HL-60/S4 treated with retinoic acid at 250 ng/mL for 4 days and 3 days (cell line): ENCODE measurements around the gene STRADA.

Source experiments
- in situ Hi-C: fragments of 300-500 bp; cut with MboI; formaldehyde crosslinking; loops from 2 replicates; pipeline ENCODE4 v1.7.0; 2022; ENCODE audit warnings: low sequenced_read_pairs

STRADA gene

GRCh38 chr17:63741408-63742173 lies at the start of gene STRADA:
Gene STRADA, minus strand, starts transcription at chr17:63741799. Its CDS starts 13,430 bp downstream, at chr17:63728369.
- in situ Hi-C loops = no loop called here

- in situ Hi-C loops = no loop called here
Measured at GRCh38 chr17:63790057-63790456, 48.5 kb upstream of the STRADA start.

- in situ Hi-C loops = no loop called here
Measured at GRCh38 chr17:63786971-63787711, 45.5 kb upstream of the STRADA start.

DNA sequence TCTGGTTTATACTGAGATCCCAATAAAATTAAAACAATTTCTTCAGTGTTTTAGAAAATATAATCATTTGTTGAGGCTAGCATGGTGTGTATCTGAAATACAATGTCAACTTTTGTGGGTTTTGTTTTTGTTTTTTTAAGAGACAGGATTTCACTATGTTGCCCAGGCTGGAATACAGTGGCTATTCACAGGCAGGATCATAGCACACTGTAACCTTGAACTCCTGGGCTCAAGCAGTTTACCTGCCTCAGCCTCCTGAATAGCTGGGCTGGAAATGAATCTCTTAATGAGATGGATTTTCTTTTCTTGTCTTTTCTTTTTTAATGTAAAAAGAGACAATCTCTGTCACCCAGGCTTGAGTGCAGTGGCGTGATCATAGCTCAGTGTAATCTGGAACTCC lies 44.5 kb upstream of the STRADA start:
- in situ Hi-C loops = no loop called here

- in situ Hi-C loops = no loop called here
Measured at GRCh38 chr17:63785556-63785955, 44.0 kb upstream of the STRADA start.

GRCh38 chr17:63783522-63783921 lies 41.9 kb upstream of the STRADA start:
- in situ Hi-C loops = no loop called here

GRCh38 chr17:63780928-63781327 lies 39.3 kb upstream of the STRADA start:
- in situ Hi-C loops = no loop called here

DNA sequence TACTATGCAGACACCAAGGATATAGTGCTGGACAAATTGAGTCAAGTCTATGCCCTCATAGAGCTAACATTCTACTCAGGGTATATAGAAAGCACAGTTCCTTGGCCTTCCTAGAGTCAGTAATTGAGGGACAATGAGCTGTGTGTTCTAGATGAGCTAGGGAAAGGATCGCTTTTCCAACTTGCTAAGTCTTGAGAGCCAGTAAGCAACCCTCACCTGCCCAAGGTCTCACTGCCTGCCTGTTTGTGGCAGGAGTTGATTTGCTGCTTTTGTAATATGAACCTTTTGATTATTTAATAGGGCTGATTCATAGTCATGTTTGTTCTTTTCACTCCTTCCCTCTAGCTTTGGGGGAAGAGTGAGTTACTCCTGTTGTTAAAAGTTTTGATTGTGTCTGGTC lies 38.9 kb upstream of the STRADA start:
- in situ Hi-C loops = no loop called here

- in situ Hi-C loops = no loop called here
Measured at GRCh38 chr17:63775420-63775819, 33.8 kb upstream of the STRADA start.

DNA sequence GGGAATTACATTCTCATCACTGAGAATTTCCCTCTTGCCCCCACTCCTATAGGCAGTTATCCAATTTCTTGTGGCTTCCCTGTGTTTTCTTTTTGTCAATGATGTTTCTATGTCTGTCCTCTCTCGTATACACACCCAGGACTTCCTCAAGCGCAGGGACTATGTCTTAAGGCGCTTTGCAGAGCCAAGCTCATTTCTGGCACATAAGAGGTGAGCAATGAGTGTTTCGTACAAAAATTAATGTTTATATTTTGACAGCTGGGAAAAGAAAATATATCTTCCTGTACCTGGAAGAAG lies 33.3 kb upstream of the STRADA start:
- in situ Hi-C loops = no loop called here

- in situ Hi-C loops = no loop called here
Measured at GRCh38 chr17:63774141-63774968, 32.8 kb upstream of the STRADA start, which contains the start of gene DDX42. Gene DDX42, plus strand, starts transcription at chr17:63774170. Its CDS starts 12,880 bp downstream, at chr17:63787050.

- in situ Hi-C loops = no loop called here
Measured at GRCh38 chr17:63773272-63774140, 31.9 kb upstream of the STRADA start, which contains the start of gene CCDC47. Gene CCDC47, minus strand, starts transcription at chr17:63773597. Its CDS starts 7,422 bp downstream, at chr17:63766175.

- in situ Hi-C loops = no loop called here
Measured at GRCh38 chr17:63772801-63773271, 31.2 kb upstream of the STRADA start.

- in situ Hi-C loops = no loop called here
Measured at GRCh38 chr17:63768433-63768832, 26.8 kb upstream of the STRADA start.

GRCh38 chr17:63766754-63767153 lies 25.2 kb upstream of the STRADA start:
- in situ Hi-C loops = no loop called here

DNA sequence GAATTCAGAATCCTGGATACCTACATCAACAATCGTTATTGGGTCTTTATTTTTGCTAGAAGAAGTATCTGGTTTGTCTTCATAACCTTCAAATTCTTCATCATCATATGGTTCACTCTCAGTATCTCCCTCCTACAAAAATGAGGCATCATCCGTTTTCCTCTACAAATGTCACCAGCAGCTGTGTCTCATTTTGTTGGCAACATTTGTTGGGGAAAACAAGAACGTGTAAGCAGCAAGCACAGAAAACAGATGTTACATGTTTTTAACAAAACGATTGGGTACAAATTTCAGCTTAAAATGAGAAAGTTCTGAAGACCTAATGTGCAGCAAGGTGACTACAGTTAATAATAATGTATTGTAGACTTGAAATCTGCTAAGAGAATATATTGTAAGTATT lies 23.1 kb upstream of the STRADA start:
- in situ Hi-C loops = no loop called here

- in situ Hi-C loops = no loop called here
Measured at GRCh38 chr17:63762161-63763078, 20.8 kb upstream of the STRADA start.

GRCh38 chr17:63760771-63761539 lies 19.4 kb upstream of the STRADA start:
- in situ Hi-C loops = no loop called here
